Frontal cortex (tissue), 4 donors: ENCODE measurements around the gene PDLIM5. TPM values are rescaled to one million over a fixed set of nuclear protein-coding genes. Genes with fewer than 3 reads are reported as not detected.
"Not testable (repeated sequence)": the region's sequence is repeated elsewhere in the genome, so short reads cannot be mapped to it uniquely, and the experiment has no call there.

Experiments
- DNase-seq, 2 donors: peaks; one replicate each; pipeline ENCODE4 v3.0.0; 2012; ENCODE audit warnings: low spot score in 2 of 2
- FAIRE-seq: peaks from 2 replicates; lab custom pipeline; 2012; peaks lifted over from hg19 to GRCh38; lab: Jason Lieb, UNC
- total RNA-seq: library from RNA; depleted of rRNA; stranded (reverse); fragments of >200 nt; gene quantifications from one replicate; pipeline ENCODE4 v1.2.3, GENCODE V29; 2014
- donor health status: control.
- donor health status: control.
- donor health status: control.

Gene PDLIM5, protein sequence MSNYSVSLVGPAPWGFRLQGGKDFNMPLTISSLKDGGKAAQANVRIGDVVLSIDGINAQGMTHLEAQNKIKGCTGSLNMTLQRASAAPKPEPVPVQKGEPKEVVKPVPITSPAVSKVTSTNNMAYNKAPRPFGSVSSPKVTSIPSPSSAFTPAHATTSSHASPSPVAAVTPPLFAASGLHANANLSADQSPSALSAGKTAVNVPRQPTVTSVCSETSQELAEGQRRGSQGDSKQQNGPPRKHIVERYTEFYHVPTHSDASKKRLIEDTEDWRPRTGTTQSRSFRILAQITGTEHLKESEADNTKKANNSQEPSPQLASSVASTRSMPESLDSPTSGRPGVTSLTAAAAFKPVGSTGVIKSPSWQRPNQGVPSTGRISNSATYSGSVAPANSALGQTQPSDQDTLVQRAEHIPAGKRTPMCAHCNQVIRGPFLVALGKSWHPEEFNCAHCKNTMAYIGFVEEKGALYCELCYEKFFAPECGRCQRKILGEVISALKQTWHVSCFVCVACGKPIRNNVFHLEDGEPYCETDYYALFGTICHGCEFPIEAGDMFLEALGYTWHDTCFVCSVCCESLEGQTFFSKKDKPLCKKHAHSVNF
- total RNA-seq: 20.0 TPM

DNA sequence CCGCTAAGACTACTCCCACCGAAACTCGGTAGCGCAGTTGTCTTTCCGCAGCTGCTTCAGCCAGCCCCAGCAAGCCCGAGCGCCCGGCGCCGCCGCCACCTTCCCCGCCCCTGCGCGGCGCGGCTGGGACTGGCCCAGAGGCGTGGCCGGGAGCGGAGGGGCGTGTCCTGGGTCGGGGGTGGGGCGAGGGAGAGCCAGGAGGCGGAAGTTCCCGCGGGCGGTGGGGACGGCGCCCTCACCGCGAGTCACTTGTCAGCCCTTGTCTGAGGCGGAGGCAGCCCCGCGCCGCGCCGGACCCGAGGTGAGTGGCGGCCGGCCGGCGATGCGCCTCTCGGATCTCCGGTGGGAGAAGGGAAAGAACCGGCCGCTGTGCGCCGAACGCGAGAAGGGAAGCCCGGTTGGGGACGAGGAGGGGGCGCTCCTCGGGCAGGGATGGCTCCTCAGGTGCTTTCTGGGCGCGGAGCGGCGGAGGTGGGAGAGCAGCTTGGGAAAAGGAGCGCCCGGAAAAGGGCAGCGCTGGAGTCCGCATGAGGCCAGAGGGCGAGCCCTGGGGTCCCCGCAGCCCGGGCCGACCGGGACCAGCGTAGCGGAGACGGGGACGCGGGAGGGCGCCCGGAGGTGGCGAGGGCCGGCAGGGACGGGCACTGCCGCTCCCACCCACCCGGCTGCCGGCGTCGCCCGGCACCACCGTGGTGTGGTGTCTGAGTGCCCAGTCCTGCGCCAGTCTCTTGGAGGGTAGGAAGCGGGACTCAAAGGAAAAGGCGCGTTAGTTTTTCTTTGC, at the start of gene PDLIM5:
Gene PDLIM5 (plus strand): TSS at position 248 of the 781 bp plus-strand sequence. CDS start 3,347 bp downstream, outside the sequence.
- FAIRE-seq (no peak), DNase-seq (peak; percentile 92)

DNA sequence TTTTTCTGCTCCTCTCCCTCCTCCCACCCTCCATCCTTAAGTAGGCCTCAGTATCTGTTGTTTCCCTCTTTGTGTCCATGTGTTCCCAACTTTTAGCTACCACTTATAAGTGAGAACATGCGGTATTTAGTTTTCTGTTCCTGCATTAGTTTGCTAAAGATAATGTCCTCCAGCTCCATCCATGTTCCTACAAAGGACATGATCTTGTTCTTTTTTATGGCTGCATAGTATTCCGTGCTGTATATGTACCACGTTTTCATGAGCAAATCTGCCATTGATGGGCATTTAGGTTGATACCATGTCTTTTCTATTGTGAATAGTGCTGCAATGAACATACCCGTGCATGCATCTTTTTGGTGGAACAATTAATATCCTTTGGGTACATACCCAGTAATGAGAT, 49.3 kb upstream of the PDLIM5 start:
- FAIRE-seq, DNase-seq: not testable (repeated sequence)

DNA sequence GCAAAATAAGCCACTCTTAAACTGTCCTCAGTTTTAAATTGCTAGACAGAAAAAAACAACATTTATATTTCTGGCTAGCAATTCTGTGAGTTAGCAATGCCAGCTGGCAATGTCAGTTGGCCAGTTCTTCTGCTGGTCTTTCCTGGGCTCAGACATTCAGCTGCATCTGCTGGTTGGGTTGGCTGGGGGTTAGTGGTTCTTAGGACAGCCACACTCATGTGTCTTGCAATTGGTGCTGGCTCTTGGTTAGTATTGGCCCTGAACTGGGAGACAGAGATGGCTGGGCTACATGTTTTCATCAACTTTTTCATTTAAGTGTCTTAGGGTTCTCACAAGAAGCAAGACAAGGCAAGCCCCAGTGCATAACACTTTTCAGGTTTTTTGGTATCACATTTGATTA, 48.0 kb upstream of the PDLIM5 start:
- FAIRE-seq (no peak), DNase-seq (no peak)

DNA sequence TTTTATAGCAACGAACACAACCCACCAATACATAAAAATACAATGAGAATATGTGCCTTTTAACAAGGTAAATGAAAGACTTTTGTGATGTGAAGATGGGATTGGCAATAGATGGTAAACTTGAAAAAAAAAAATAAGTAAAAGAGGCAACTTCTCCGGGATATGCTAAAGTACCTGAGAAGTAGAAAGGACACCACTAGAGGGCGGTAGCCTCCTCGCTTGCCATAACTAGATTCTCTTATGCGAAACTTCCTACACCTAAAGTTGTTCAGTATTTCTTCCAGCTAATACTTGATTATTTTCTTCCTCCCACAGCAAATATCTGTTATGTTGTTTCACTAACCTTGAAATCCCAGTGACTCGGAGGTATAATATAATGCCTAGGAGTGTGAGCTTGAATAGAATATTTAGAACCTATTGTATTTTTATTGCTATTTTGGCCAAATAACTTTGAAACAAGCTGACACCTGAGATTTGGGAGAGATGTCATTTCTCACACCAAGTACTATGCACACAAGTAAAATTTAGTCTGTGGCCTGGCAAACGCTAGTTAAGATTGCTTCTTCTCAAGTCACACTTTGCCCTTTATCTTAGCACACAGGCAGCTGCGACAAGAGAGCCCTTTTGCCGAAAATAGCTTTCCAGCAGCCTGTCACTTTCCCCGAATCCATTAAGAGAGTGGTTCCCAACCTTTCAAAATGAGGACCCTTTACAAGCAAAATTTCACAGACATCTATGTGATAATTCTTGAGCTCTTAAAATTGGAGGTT, 44.9 kb upstream of the PDLIM5 start:
- peak; percentile 82 for FAIRE-seq
- DNase-seq: peak; percentile 4 to 16

DNA sequence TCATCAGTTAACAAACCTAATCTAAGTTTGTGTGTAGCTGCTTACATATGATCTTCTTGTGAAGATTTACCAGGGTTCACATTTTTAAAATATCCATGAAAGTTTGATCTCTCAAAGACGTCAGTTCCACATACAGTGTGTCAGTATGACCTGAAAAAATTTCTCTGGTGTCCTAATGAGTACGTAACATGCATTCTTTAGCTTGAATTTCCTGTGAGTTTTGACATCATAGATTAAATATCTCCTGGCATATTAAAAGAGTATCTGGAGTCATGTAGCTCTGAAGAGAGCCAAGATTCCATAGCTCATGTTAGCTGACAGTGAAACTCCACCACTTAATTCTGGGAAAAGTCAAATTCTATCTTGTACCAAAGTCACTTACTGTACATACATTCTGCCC, 43.9 kb upstream of the PDLIM5 start:
- FAIRE-seq: no peak
- DNase-seq: no peak

DNA sequence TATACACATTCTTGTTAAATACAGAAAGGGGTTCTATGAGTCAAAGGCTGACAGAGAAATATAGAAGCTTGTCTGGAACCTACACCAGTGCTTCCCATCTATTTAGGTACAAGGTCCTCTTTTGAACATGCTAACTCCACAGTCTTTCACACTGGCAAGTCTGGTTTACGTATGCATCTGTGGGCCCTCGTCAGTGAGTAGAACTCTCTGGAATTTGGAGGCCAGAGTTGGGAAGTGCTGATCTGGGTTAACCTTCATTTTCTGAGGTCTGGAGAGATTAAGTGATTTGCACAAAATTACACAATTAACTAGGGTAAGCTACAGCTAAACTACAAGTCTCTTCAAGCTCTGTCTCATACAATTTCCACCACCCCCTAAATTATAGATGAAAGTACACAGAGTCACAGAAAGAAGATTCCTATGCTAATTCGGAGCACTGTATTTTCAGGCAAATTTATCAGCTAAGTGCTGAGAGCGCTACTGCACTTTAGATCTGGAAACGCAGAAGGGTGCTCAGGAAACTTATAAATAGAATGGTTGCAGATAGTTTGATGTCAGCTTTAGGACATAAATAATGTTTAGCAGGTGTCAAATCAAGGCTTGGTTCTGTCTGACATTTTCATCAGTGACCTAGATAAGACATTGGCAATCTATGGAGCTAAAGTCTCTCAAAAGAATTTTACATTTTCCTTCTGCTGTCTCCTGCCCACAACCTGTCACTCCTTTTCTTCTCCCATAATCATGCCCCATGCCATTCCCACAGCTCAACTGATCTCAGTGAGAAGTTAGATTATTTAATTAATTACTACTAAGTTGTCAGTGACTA, 43.0 kb upstream of the PDLIM5 start:
- FAIRE-seq (no peak), DNase-seq (no peak)

DNA sequence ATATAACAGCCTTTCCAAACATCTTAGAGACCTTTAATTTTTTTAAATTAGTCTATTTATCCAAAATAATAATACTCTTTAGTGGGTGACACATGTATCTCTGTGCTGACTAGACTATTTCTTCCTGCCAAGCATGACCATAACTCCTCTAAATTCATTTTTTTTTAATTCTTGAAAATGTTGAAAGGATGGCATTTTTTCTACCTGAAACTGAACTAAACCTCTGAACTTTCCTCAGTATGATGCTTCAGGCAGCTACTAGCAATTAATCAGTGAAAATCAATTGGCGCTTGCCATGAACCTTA, 42.4 kb upstream of the PDLIM5 start:
- DNase-seq (no peak), FAIRE-seq (no peak)

DNA sequence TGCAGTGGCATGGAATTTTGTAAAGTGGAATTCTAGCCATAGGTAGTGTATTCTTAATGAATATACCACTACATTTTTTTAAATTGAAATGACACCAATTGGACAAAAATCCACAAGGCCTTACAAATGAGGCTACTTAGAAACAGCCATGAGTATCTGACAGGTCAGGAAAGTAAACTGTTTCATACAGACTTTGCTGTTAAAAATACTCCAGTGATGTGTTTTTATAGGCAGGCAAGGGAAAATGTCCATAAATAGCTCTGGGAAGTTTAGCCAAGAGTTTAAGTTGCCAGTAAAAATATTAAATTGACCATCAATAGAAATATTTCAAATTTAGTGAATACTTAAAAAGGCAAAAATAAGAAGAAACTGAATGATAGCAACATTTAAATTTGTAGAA, 41.8 kb upstream of the PDLIM5 start:
- DNase-seq (no peak), FAIRE-seq (no peak)

DNA sequence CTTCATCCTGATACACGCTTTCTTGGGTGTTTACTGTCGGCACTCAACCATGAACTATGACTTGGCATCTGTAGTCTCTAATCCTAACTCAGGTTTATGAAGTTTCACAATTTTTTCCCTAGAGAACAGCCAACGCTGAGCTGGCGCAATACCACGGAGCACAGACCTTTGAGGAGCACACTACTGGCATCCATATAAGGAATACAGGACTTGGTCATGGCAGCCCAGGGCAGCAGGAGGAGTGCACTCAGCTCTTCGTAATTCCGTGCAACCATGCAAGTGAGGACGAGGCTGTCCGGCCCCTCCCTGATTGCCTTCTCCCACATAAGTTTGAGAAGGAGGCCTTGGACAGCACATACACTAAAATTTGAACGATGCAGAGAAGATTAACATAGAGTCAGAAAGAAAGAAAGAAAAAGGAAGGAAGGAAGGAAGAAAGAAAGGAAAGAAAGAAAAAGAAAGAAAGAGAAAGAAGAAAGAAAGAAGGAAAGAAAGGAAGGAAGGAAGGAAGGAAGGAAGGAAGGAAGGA, 41.0 kb upstream of the PDLIM5 start:
- FAIRE-seq (no peak), DNase-seq (no peak)

DNA sequence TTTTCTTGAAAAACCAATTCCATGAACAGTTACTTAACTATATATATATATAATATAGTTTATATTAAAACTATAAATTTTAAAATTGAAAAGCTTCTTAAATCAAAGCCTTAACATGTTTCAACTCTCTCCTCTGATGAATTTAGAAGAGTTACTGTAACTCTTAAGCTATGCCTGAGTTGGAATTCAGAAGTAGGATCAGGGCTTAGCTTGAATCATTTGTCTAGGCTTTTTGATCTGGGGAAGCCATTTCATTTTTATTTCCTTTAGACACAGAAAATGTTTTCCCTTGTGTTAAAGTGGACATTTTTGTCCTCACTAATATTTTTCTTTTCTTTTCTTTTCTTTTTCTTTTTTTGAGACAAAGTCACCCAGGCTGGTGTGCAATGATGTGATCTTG, 40.4 kb upstream of the PDLIM5 start:
- no peak for FAIRE-seq

DNA sequence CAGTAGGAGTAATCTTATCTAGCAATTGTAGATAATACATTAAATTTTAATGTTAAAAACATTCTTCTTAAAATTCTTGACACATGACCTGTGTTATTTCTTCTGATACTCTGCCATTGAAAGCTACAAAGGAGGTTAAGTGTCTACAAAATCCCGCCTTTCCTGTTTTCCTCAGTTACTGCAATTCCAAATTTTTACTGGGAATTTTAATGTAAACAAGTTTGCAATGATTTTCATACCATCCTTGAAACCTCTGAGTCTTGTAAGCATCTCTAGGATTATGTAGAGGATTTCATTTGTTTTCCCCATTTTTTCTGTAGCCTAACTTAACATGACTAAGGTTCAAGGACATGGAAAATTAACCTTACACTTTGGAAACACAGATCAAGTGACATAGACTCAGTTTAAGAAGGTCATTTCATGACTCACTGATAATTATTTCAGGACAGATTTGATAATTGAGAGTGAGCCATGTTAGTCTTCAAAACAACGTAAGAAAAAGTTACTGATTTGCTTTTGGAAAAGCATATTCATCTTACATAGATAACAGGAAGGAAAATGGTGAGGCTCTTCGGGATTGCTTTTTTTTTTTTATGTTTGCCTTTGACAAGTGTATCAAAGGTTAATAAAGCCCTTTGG, 39.6 kb upstream of the PDLIM5 start:
- no peak for FAIRE-seq

More for the DNA sequence above, 40.4 kb upstream of the PDLIM5 start:
- no peak for DNase-seq

DNA sequence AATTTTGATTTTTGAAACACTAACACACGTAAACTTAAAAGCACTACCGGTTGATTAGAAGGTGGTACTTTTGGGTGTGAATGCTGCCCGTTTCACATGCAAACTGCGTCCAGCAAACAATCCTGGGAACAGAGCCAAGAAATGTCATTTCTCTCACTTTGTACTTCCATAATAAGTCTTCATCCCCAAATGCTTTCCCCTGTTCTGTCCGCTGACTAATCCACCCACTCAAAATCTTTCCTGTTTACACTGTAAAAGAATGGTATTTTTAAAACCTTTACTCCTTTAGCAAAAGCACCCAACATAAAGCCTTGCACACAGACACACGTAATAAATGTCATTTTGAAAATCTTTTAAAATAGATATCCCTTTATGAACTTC, 39.1 kb upstream of the PDLIM5 start:
- FAIRE-seq (no peak), DNase-seq (no peak)

More for the DNA sequence above, 39.6 kb upstream of the PDLIM5 start:
- no peak for DNase-seq

DNA sequence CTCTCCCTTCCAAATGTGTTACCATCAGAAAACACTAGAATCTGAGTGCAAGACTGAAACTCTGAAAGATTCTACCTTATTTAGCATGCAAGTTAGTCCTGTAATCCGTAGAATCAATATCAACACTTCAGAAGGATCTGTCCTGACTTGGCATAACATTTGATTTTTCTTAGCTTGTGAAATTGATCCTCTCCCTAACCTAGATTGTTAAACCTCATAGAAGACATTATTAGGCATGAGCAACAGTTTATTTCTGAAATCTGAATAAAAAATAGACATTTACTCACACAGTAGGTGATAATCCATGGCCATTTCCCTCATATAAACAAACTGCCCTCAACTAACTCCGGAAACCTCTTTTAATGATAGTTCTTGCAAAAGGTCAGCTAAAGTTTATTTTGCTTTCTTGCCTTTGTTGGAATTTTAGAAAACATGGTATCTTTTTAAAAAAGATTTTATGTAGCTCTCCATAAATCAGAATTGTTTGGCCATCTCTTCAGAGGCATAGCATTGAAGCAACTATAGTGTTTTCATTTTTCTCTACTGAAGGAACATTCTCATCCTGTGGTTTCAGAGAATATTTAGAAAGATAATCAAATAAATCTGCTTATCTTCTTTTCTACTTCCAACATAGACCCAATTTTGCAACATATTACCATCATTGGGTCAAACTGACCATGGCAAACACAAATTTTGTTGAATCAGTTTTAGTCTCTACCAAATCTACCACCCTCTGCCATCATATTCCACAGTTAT, 38.5 kb upstream of the PDLIM5 start:
- DNase-seq (no peak), FAIRE-seq (no peak)

DNA sequence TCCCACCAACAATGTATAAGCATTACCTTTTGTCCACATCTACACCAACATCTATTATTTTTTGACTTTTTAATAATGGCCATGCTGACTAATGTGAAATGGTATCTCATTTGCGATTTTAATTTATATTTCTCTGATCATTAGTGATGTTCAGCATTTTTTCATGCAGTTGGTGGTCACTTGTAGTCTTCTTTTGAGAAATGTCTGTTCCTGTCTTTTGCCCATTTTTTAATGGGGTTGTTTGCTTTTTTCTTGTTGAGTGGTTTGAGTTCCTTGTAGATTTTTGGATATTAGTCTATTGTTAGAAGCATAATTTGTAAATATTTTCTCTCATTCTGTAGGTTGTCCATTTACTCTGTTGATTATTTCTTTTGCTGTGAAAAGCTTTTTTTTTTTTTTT, 36.8 kb upstream of the PDLIM5 start:
- no peak for DNase-seq
- no peak for FAIRE-seq

DNA sequence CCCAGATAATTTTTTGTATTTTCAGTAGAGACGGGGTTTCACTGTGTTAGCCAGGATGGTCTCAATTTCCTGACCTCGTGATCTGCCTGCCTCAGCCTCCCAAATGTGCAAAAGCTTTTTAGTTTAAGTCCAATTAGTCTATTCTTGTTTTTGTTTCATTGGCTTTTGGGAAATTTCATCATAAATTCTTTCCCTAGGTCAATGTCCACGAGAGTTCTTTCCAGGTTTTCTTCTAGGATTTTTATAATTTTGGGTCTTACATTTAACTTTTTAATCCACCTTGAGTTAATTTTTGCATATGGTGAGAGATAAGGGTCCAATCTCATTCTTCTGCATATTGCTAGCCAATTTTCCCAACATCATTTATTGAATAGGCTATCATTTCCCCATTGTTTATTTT, 36.3 kb upstream of the PDLIM5 start:
- no peak for FAIRE-seq

DNA sequence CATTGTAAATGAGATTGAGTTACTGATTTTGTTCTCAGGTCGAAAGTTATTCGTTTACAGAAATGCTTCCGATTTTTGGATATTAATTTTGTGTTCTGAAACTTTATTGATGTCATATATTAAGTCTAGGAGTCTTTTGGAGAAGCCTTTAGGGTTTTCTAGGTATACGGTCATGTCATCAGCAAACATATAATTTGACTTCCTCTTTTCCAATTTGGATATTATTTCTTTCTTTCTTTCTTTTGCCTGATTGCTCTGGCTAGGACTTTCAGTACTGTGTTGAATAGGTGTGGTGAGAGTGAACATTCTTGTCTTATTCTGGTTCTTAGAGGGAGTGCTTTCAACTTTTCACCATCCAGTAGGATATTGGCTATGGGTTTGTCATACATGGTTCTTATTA, 35.4 kb upstream of the PDLIM5 start:
- no peak for FAIRE-seq
- DNase-seq: no peak

More for the DNA sequence above, 36.3 kb upstream of the PDLIM5 start:
- DNase-seq: no peak

DNA sequence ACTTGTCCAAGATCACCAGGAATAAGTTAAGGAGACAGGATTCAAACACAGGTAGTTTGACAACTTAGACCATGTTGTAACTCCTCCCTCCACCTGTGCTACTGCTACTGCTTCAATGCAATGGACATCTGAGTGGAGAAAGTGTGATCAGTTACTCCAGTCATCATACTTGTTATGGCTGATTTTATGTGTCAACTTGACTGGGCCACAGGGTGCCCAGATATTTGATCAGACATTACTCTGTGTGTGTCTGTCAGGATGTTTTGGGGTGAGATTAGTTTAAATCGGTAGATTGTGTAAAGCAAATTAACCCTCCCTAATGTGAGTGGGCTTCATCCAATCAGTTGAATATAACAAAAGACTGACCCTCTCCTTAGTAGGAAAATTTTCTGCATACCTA, 34.8 kb upstream of the PDLIM5 start:
- FAIRE-seq (no peak), DNase-seq (no peak)

DNA sequence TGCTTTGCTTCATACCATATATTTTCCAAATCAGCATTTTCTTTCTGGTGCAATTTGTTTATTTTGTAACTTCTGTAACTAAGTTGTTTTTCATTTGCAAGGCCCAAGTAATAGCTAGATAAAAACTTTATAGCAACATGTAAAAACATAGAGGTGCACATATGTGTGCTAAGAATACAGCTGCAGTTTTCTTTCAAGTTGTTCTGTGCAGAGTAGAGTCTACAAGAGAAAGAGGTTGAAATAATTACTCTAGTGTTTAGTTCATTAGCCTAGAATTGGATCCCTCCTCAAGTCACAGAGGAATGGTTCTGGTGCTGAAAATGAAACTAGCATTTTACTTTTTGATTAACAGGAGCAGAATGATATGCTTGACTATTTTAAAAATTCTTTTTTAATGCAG, 32.2 kb upstream of the PDLIM5 start:
- DNase-seq: no peak
- no peak for FAIRE-seq
